HPDE6-E6E7 (cell line): ENCODE measurements around the gene ATF7.
"Not testable (repeated sequence)": the region's sequence is repeated elsewhere in the genome, so short reads cannot be mapped to it uniquely, and the experiment has no call there.

ENCODE experiments used
- DNase-seq: peaks from one replicate; pipeline ENCODE4 v3.0.0; 2011; ENCODE audit warnings: missing footprints; ENCODE audit errors: extremely low spot score

Gene ATF7

GRCh38 chr12:53483225-53483978 is 142.8 kb downstream of the ATF7 start:
- no peak for DNase-seq

- DNase-seq = no peak
These were observed 143.5 kb downstream of the ATF7 start for GRCh38 chr12:53482626-53483168.

- DNase-seq = no peak
These were observed 144.1 kb downstream of the ATF7 start for GRCh38 chr12:53481939-53482586.

GRCh38 chr12:53481458-53481857 is 144.7 kb downstream of the ATF7 start:
- DNase-seq = not testable (repeated sequence)

GRCh38 chr12:53480491-53481442 is 145.4 kb downstream of the ATF7 start:
- DNase-seq = no peak

- no peak for DNase-seq
These were observed 146.9 kb downstream of the ATF7 start for GRCh38 chr12:53479331-53479730.

GRCh38 chr12:53478865-53479264 is 147.3 kb downstream of the ATF7 start:
- DNase-seq = no peak

- no peak for DNase-seq
These were observed 149.4 kb downstream of the ATF7 start for GRCh38 chr12:53476769-53477209.

- no peak for DNase-seq
These were observed 151.4 kb downstream of the ATF7 start for GRCh38 chr12:53474819-53475218.

- no peak for DNase-seq
These were observed 152.1 kb downstream of the ATF7 start for GRCh38 chr12:53474077-53474476.

- DNase-seq = no peak
These were observed 154.1 kb downstream of the ATF7 start for GRCh38 chr12:53472056-53472582.

- no peak for DNase-seq
These were observed 157.9 kb downstream of the ATF7 start for GRCh38 chr12:53468282-53468681.

- no peak for DNase-seq
These were observed 158.3 kb downstream of the ATF7 start for GRCh38 chr12:53467880-53468279.

- DNase-seq = no peak
These were observed 159.1 kb downstream of the ATF7 start for GRCh38 chr12:53467082-53467481.

GRCh38 chr12:53466640-53467039 is 159.5 kb downstream of the ATF7 start:
- no peak for DNase-seq

- DNase-seq = no peak
These were observed 160.5 kb downstream of the ATF7 start for GRCh38 chr12:53465679-53466078.

GRCh38 chr12:53464685-53465418 is 161.3 kb downstream of the ATF7 start:
- DNase-seq = no peak

- no peak for DNase-seq
These were observed 162.2 kb downstream of the ATF7 start for GRCh38 chr12:53463802-53464560.

- DNase-seq = no peak
These were observed 163.2 kb downstream of the ATF7 start for GRCh38 chr12:53462935-53463334.

GRCh38 chr12:53461591-53461990 is 164.6 kb downstream of the ATF7 start:
- no peak for DNase-seq
